Esophagus squamous epithelium (tissue), 5 donors: ENCODE data around the gene HELT. TPM values are rescaled to one million over a fixed set of nuclear protein-coding genes. Genes with fewer than 3 reads are reported as not detected.

Experiments
- DNase-seq: peaks from one replicate; lab custom pipeline; 2025; lab: John Stamatoyannopoulos, UW
- H3K27ac ChIP-seq, 4 donors: fragments of 200-600 bp; sonication (generic); one replicate each; pipeline ENCODE4 v1.5.1; 2016 to 2019; ENCODE audit warnings: mild to moderate bottlenecking in 1 of 4
- H3K27me3 ChIP-seq, 4 donors: fragments of 200-600 bp; sonication (generic); 1 replicate in 3 of 4; 2 replicates in 1 of 4; pipeline versions ENCODE4 v1.5.1 to v1.6.0; 2017 to 2021; ENCODE audit warnings: antibody characterized with exemption in 1 of 4
- H3K36me3 ChIP-seq, 3 donors: fragments of 200-600 bp; sonication (generic); one replicate each; pipeline ENCODE4 v1.5.1; 2016 to 2019
- H3K4me1 ChIP-seq, 3 donors: fragments of 200-600 bp; sonication (generic); one replicate each; pipeline ENCODE4 v1.5.1; 2017 to 2019
- H3K4me3 ChIP-seq, 4 donors: fragments of 200-600 bp; sonication (generic); 1 replicate in 3 of 4; 2 replicates in 1 of 4; pipeline ENCODE4 v1.5.1; 2016 to 2019; ENCODE audit warnings: mild to moderate bottlenecking in 2 of 4, moderate library complexity in 1 of 4
- H3K9me3 ChIP-seq, 3 donors: fragments of 200-600 bp; sonication (generic); one replicate each; pipeline ENCODE4 v1.5.1; 2016 to 2019
- POLR2A ChIP-seq, 4 donors: fragments of 450-650 bp; IDR thresholded peaks; one replicate each; pipeline ENCODE4 v1.6.1; 2017; ENCODE audit warnings: antibody characterized with exemption in 4 of 4, mild to moderate bottlenecking in 4 of 4, moderate library complexity in 3 of 4
- WGBS, 2 donors: methylation state at CpG; one replicate each; pipeline ENCODE4 v1.1.5; 2018; 5-methylcytosine and 5-hydroxymethylcytosine counted together
- intact Hi-C: fragments of 100-400 bp; cut with DNase I; formaldehyde crosslinking; loops from one replicate; pipeline ENCODE4 v1.15.0; 2022
- total RNA-seq, 4 donors: library from RNA; depleted of rRNA; stranded (reverse); fragments of >200 nt; gene quantifications; one replicate each; pipeline ENCODE4 v1.1.0, GENCODE V29; 2016
- TF ChIP-seq, protein P1 (sequence below), 6 experiments: fragments of 450-650 bp in 4 of 6; fragments of 200-600 bp in 2 of 6; sonication (generic) in 2 of 6; IDR thresholded peaks; one replicate each; pipeline ENCODE4 v1.5.1; 2016 to 2019; ENCODE audit warnings: antibody characterized with exemption in 6 of 6, mild to moderate bottlenecking in 4 of 6, moderate library complexity in 4 of 6
- donor health status: DM: yes; HTN: yes; CAD: no.

HELT gene
- total RNA-seq, 4 donors from 2014 or later, result not detected

DNA sequence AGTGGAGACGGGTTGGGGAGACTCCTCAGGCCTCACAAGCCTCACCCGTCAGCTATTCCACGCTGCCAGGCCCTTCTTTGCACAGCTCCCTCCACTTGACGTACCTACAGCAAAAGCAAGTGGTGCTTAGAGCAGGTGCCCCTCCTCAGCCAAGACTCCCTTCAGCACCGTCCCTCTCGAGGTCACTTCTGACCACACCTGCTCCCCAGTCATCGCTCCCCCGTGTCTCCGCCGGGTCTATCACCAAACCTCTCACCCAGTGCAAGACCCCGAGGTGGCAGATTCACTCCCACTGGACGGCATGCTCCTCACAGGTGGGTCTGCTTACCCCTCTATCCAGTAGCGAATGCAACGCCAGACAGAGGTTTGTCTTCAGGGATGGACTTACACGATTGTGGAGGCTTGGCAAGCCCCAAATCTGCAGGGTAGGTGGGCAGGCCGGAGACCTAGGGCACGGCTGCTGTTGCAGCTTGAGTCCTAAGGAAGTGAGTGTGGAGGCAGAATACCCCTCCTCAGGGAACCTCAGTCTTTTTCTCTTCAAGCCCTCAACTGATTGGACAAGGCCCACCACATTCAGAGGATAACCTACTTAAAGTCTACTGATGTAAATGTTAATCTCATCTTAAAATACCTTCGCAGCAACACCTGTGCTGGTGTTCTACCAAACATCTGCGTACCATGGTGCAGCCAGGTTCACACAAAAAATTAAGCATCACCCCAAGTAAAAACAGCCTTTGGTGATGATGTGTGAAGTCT is 14.5 kb upstream of the HELT start:
- Histone ChIP-seq H3K36me3 (no peaks in the 10 kb centered on the region), H3K4me1 (peaks cover 7 to 13% (median 10%) of the 10 kb centered on the region in 3 donors), H3K4me3 (no peak overlapping the region), H3K9me3 (no peaks in the 10 kb centered on the region), H3K27ac (no peak overlapping the region), H3K27me3 (peaks cover 0 to 39% (median 0%) of the 10 kb centered on the region in 4 donors)
- WGBS, 2 donors, result 89 to 93% methylated on average over 13 to 19 of the region's 19 CpGs
- intact Hi-C loops, result no loop called here
- no peak for TF ChIP-seq POLR2A (IDR thresholded peaks at IDR 0.05)
- TF ChIP-seq, protein P1, sequence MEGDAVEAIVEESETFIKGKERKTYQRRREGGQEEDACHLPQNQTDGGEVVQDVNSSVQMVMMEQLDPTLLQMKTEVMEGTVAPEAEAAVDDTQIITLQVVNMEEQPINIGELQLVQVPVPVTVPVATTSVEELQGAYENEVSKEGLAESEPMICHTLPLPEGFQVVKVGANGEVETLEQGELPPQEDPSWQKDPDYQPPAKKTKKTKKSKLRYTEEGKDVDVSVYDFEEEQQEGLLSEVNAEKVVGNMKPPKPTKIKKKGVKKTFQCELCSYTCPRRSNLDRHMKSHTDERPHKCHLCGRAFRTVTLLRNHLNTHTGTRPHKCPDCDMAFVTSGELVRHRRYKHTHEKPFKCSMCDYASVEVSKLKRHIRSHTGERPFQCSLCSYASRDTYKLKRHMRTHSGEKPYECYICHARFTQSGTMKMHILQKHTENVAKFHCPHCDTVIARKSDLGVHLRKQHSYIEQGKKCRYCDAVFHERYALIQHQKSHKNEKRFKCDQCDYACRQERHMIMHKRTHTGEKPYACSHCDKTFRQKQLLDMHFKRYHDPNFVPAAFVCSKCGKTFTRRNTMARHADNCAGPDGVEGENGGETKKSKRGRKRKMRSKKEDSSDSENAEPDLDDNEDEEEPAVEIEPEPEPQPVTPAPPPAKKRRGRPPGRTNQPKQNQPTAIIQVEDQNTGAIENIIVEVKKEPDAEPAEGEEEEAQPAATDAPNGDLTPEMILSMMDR (IDR thresholded peaks at IDR 0.05), result no peak
- DNase-seq, result no peak

DNA sequence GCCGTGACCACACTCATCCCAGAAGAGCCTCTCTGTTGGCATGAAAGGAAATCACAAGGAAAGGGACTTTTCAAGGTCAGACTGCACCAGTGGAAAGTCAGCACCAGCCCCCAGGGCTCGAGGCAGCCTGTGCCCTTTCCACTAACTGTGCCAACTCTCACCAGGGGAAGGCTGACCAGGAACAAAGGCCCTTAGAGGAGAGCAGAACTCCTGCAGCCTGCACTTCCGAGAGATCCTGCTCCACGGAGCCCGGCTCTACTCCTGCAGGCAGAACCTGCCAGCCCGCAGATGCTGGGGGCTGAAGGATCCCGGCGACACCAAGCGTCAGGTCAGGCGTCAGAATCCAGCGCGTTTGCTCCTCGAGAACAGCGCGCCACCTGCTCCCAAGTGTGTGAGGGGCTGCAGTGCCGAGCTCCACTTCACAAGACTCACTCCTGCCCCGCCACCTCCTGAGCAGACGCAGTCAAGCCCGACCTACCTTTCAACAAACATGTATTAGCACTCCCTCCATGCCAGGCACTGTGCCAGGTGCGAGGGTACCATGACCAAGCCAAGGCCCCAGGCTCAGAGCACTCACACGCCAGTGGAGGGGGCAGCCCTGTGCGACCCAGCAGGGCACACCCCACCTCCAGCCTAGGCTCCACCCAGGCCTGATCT is 13.6 kb upstream of the HELT start:
- 10 to 20% methylated on average over 2 to 16 of the region's 22 CpGs for WGBS, 2 donors
- DNase-seq, result no peak
- peak overlapping the region; percentile 6 to 57 (median 29) for H3K4me3 ChIP-seq

DNA sequence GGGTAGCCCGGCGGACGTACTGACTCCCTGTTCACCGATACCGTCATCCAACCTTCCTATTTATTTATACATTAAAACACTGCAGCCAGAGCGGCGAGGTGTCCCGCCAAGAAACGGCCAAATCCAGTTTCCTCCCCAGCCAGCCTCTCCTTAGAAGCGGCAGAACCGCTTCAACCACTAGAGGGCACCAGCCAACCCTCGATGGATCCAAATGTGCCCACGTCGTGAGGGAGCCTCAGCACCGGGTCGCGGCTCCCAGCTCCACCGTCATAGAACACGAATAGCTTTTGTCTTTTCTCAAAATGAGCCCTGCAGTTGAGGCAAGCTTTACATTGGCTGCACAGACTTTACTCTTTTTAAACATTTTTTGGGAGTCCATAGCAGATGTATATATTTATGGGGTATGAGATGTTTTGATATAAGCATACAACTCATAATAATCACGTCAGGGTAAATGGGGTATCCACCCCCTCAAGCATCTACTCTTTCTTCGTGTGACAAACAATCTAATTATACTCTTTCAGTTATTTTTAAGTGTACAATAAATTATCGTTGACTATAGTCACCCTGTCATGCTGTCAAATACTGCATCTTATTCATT is 13.0 kb upstream of the HELT start:
- 4 to 5% methylated on average over 22 of the region's 22 CpGs for WGBS, 2 donors
- Histone ChIP-seq H3K27ac (no peak overlapping the region), H3K36me3 (no peaks in the 10 kb centered on the region), H3K4me3 (peak overlapping the region; percentile 6 to 57 (median 29)), H3K4me1 (peaks cover 7 to 13% (median 10%) of the 10 kb centered on the region in 3 donors), H3K27me3 (peaks cover 0 to 55% (median 0%) of the 10 kb centered on the region in 4 donors), H3K9me3 (no peaks in the 10 kb centered on the region)
- TF ChIP-seq, protein P1 (IDR thresholded peaks at IDR 0.05), result peak; percentile 60 to 91 (median 84)
- no peak for TF ChIP-seq POLR2A (IDR thresholded peaks at IDR 0.05)
- intact Hi-C loops, result no loop called here
- DNase-seq, result no peak

More for the DNA sequence above, 13.6 kb upstream of the HELT start:
- no peaks in the 10 kb centered on the region for H3K36me3 ChIP-seq
- peaks cover 7 to 13% (median 10%) of the 10 kb centered on the region in 3 donors for H3K4me1 ChIP-seq
- peaks cover 0 to 48% (median 0%) of the 10 kb centered on the region in 4 donors for H3K27me3 ChIP-seq
- intact Hi-C loops, result no loop called here
- no peak for TF ChIP-seq POLR2A (IDR thresholded peaks at IDR 0.05)
- TF ChIP-seq, protein P1 (IDR thresholded peaks at IDR 0.05), result no peak
- no peak overlapping the region for H3K27ac ChIP-seq
- no peaks in the 10 kb centered on the region for H3K9me3 ChIP-seq

DNA sequence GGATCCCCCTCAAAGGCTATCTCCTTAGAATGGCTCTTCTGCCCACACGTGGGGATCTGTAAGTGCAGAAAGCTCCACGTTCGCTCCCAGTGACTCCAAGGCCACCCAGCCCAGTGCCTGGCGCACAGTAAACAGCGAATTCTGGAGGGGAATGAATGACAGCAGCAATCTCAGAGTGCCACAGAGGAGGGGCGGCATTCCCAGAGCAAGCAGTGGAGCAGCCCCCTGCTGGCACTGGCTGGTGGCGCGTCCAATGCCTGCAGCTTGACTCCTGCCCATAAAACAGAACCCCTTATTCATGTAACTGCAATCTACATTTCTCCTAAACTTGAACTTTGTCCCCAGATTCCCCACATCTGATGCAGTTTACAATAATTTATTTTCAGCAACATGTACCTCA is 6.9 kb upstream of the HELT start:
- peaks cover 0 to 7% (median 0%) of the 10 kb centered on the region in 3 donors for H3K4me1 ChIP-seq
- no peaks in the 10 kb centered on the region for H3K9me3 ChIP-seq
- 30 to 46% methylated on average over 8 of the region's 8 CpGs for WGBS, 2 donors
- peaks cover 0 to 96% (median 7%) of the 10 kb centered on the region in 4 donors for H3K27me3 ChIP-seq
- H3K36me3 ChIP-seq, result no peaks in the 10 kb centered on the region
- DNase-seq, result no peak
- no peak overlapping the region for H3K27ac ChIP-seq
- TF ChIP-seq, protein P1 (IDR thresholded peaks at IDR 0.05), result peak in 4 of 6 experiments; percentile 19 to 44 (median 27)
- TF ChIP-seq POLR2A (IDR thresholded peaks at IDR 0.05), result no peak
- H3K4me3 ChIP-seq, result no peak overlapping the region
- intact Hi-C loops, result no loop called here
